SK-N-SH treated with all-trans-retinoic acid at 6 μM for 48 hours (cell line): ENCODE data around the gene ARF5.

Source experiments
- PATZ1 ChIP-seq: fragments of 250-450 bp; sonication (Bioruptor Pico); IDR thresholded peaks from 2 replicates; pipeline ENCODE4 v1.8.0; 2020; ENCODE audit warnings: mild to moderate bottlenecking, moderate library complexity, borderline replicate concordance
- TCF4 ChIP-seq: fragments of 250-450 bp; sonication (Bioruptor Pico); IDR thresholded peaks from 2 replicates; pipeline ENCODE4 v1.8.0; 2021; ENCODE audit warnings: mild to moderate bottlenecking, moderate library complexity, borderline replicate concordance

GRCh38 chr7:127618775-127619174, 30.6 kb downstream of the ARF5 start:
- TF ChIP-seq PATZ1 (CRISPR knock-in tag) (no peak), TCF4 (CRISPR knock-in tag) (no peak)
